ENCODE results near the gene SMIM24. TPM values are rescaled to one million over a fixed set of nuclear protein-coding genes. Genes with fewer than 3 reads are reported as not detected.

Gene SMIM24
- total RNA-seq, 2 experiments from 2014 or later = not detected

- no peaks in the 10 kb centered on the region for H3K4me1 Mint-ChIP-seq (ENCODE audit: low read depth)
- ChIA-PET CTCF (interaction anchor here (0.7 kb wide), 1 partner anchor 1252 kb away, joined by 3 read pairs; no protein-coding TSS in a partner anchor), POLR2A (no interaction called here)
- ATAC-seq (ENCODE audit: poor library complexity) (no peak), DNase-seq (no peak)
- Histone ChIP-seq H3K36me3 (ENCODE audit: insufficient read depth, low read length) (peaks cover 4% of the 10 kb centered on the region), H3K27me3 (ENCODE audit: control insufficient read depth in 1 of 2, insufficient read depth in 2 of 2, low read length in 2 of 2) (no peaks in the 10 kb centered on the region), H3K27ac (ENCODE audit: low read depth in 1 of 2, low read length in 2 of 2) (no peak overlapping the region), H3K9me3 (ENCODE audit: control insufficient read depth in 1 of 2, insufficient read depth in 1 of 2, low read length in 2 of 2) (no peaks in the 10 kb centered on the region), H3K4me3 (ENCODE audit: low read length) (no peak overlapping the region), H3K4me1 (ENCODE audit: insufficient read depth, low read length) (no peaks in the 10 kb centered on the region)
- H3K4me3 Mint-ChIP-seq = no peak overlapping the region
- no peak for TF ChIP-seq CTCF (IDR thresholded peaks at IDR 0.05)
- H3K9me3 Mint-ChIP-seq = no peaks in the 10 kb centered on the region
- H3K27ac Mint-ChIP-seq = no peak overlapping the region
- peaks cover 10% of the 10 kb centered on the region for H3K36me3 Mint-ChIP-seq (ENCODE audit: low read depth)
- no peaks in the 10 kb centered on the region for H3K27me3 Mint-ChIP-seq
- intact Hi-C loops (cut with DNase I, micrococcal nuclease) = no loop called here
Measured at GRCh38 chr19:3465552-3465951, 14.8 kb downstream of the SMIM24 start.

- Mint-ChIP-seq H3K36me3 (ENCODE audit: low read depth) (peaks cover 13% of the 10 kb centered on the region), H3K9me3 (no peaks in the 10 kb centered on the region), H3K4me3 (no peak overlapping the region), H3K27me3 (no peaks in the 10 kb centered on the region), H3K4me1 (ENCODE audit: low read depth) (no peaks in the 10 kb centered on the region), H3K27ac (no peak overlapping the region)
- DNase-seq (no peak), ATAC-seq (ENCODE audit: poor library complexity) (no peak)
- Histone ChIP-seq H3K27ac (ENCODE audit: low read depth in 1 of 2, low read length in 2 of 2) (no peak overlapping the region), H3K9me3 (ENCODE audit: control insufficient read depth in 1 of 2, insufficient read depth in 1 of 2, low read length in 2 of 2) (no peaks in the 10 kb centered on the region), H3K4me1 (ENCODE audit: insufficient read depth, low read length) (no peaks in the 10 kb centered on the region), H3K4me3 (ENCODE audit: low read length) (no peak overlapping the region), H3K36me3 (ENCODE audit: insufficient read depth, low read length) (peaks cover 4% of the 10 kb centered on the region), H3K27me3 (ENCODE audit: control insufficient read depth in 1 of 2, insufficient read depth in 2 of 2, low read length in 2 of 2) (no peaks in the 10 kb centered on the region)
- intact Hi-C loops (cut with DNase I, micrococcal nuclease) = no loop called here
- POLR2A ChIA-PET = no interaction called here
- CTCF ChIA-PET = interaction anchor here (0.7 kb wide), 1 partner anchor 1251 kb away, joined by 3 read pairs; no protein-coding TSS in a partner anchor
- no peak for TF ChIP-seq CTCF (IDR thresholded peaks at IDR 0.05)
Measured at GRCh38 chr19:3464587-3465235, 15.6 kb downstream of the SMIM24 start.

GRCh38 chr19:3463714-3464586, 16.4 kb downstream of the SMIM24 start:
- ATAC-seq (ENCODE audit: poor library complexity) = no peak
- no peak for DNase-seq
- peaks cover 4% of the 10 kb centered on the region for H3K36me3 ChIP-seq (ENCODE audit: insufficient read depth, low read length)
- H3K4me1 ChIP-seq (ENCODE audit: insufficient read depth, low read length) = peaks cover 3% of the 10 kb centered on the region
- no peak overlapping the region for H3K27ac Mint-ChIP-seq
- H3K27ac ChIP-seq (ENCODE audit: low read depth in 1 of 2, low read length in 2 of 2) = no peak overlapping the region
- H3K4me3 ChIP-seq (ENCODE audit: low read length) = no peak overlapping the region
- no peaks in the 10 kb centered on the region for H3K27me3 ChIP-seq (ENCODE audit: control insufficient read depth in 1 of 2, insufficient read depth in 2 of 2, low read length in 2 of 2)
- no peaks in the 10 kb centered on the region for H3K4me1 Mint-ChIP-seq (ENCODE audit: low read depth)
- no peaks in the 10 kb centered on the region for H3K27me3 Mint-ChIP-seq
- ChIA-PET POLR2A (no interaction called here), CTCF (no interaction called here)
- H3K4me3 Mint-ChIP-seq = no peak overlapping the region
- H3K9me3 ChIP-seq (ENCODE audit: control insufficient read depth in 1 of 2, insufficient read depth in 1 of 2, low read length in 2 of 2) = no peaks in the 10 kb centered on the region
- TF ChIP-seq CTCF (IDR thresholded peaks at IDR 0.05) = no peak
- peaks cover 13% of the 10 kb centered on the region for H3K36me3 Mint-ChIP-seq (ENCODE audit: low read depth)
- intact Hi-C loops (cut with DNase I, micrococcal nuclease) = no loop called here
- H3K9me3 Mint-ChIP-seq = no peaks in the 10 kb centered on the region
